ENCODE measurements around the gene BCL11B. TPM values are rescaled to one million over a fixed set of nuclear protein-coding genes. Genes with fewer than 3 reads are reported as not detected.

Gene BCL11B
- total RNA-seq, 2 donors from 2014 or later = 0.19 to 0.43 TPM

- DNase-seq (ENCODE audit: low spot score) = no peak
- Histone ChIP-seq H3K36me3 (no peaks in the 10 kb centered on the region), H3K27ac (no peak overlapping the region), H3K9me3 (no peaks in the 10 kb centered on the region), H3K4me1 (no peaks in the 10 kb centered on the region), H3K27me3 (peaks cover 0 to 3% of the 10 kb centered on the region in 2 donors), H3K4me3 (no peak overlapping the region)
- no peak for TF ChIP-seq CTCF (IDR thresholded peaks at IDR 0.05)
Measured at GRCh38 chr14:99224116-99224910, 47.7 kb downstream of the BCL11B start.

- H3K27ac ChIP-seq = no peak overlapping the region
- no peak for TF ChIP-seq CTCF (IDR thresholded peaks at IDR 0.05)
- H3K4me3 ChIP-seq = no peak overlapping the region
- peaks cover 0 to 3% of the 10 kb centered on the region in 2 donors for H3K27me3 ChIP-seq
- no peaks in the 10 kb centered on the region for H3K9me3 ChIP-seq
- H3K36me3 ChIP-seq = no peaks in the 10 kb centered on the region
- no peaks in the 10 kb centered on the region for H3K4me1 ChIP-seq
- no peak for DNase-seq (ENCODE audit: low spot score)
Measured at GRCh38 chr14:99221445-99221844, 50.6 kb downstream of the BCL11B start.

- Histone ChIP-seq H3K4me1 (no peaks in the 10 kb centered on the region), H3K27ac (no peak overlapping the region), H3K27me3 (no peaks in the 10 kb centered on the region), H3K4me3 (no peak overlapping the region), H3K36me3 (no peaks in the 10 kb centered on the region), H3K9me3 (no peaks in the 10 kb centered on the region)
- no peak for TF ChIP-seq CTCF (IDR thresholded peaks at IDR 0.05)
- no peak for DNase-seq (ENCODE audit: low spot score)
Measured at GRCh38 chr14:99217066-99217955, 54.7 kb downstream of the BCL11B start.

GRCh38 chr14:99216191-99216590 is 55.8 kb downstream of the BCL11B start:
- no peaks in the 10 kb centered on the region for H3K4me1 ChIP-seq
- H3K9me3 ChIP-seq = no peaks in the 10 kb centered on the region
- no peaks in the 10 kb centered on the region for H3K27me3 ChIP-seq
- no peak overlapping the region for H3K27ac ChIP-seq
- TF ChIP-seq CTCF (IDR thresholded peaks at IDR 0.05) = no peak
- no peaks in the 10 kb centered on the region for H3K36me3 ChIP-seq
- no peak for DNase-seq (ENCODE audit: low spot score)
- H3K4me3 ChIP-seq = no peak overlapping the region

GRCh38 chr14:99215277-99215676 is 56.7 kb downstream of the BCL11B start:
- Histone ChIP-seq H3K27me3 (no peaks in the 10 kb centered on the region), H3K36me3 (no peaks in the 10 kb centered on the region), H3K4me3 (no peak overlapping the region), H3K27ac (no peak overlapping the region), H3K9me3 (no peaks in the 10 kb centered on the region), H3K4me1 (no peaks in the 10 kb centered on the region)
- no peak for TF ChIP-seq CTCF (IDR thresholded peaks at IDR 0.05)
- no peak for DNase-seq (ENCODE audit: low spot score)

Measured in right atrium auricular region (tissue), 2 donors.